Measurements from ENCODE around the gene XIRP1.

DNA sequence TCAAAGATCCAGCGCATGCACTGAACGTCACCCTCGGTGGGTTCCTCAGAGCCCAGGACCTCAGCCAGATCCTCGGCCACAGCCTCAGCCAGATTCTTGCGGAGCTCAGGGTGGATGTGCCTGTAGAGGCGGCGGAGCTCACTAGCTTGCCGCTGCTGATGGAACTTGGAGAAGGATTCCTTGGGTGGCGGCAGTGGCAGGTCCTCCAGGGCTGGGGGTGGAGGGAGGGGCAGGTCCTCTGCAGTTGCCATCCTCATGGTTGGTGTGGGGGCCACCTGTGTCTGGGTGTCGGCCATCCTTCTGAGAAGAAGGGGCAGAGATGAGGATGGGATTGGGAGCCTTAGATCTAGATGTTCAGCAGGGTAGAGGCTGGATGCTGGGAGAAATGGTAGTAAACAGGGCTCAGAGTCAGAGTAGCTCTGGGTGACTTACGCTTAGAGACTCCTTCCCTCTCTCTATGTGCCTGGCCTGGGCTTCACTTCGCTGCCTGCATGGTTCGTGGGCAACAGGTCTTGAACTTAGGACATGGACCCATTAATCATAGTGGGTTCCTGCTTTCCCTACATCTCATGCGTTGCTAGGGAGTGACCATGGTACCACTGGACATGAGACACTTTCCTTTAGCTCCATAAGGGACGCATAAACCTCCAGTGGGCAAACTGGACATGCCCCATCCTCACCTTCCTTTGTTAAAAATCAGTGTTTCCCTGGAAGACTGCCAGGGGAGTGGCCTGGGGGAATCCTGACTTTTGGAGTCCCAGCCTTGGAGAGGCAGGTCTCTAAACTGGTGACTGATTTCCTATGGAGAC is 3.0 kb downstream of the XIRP1 start:
- no peak for TF ChIP-seq POLR2A (IDR thresholded peaks at IDR 0.05; ENCODE audit: borderline replicate concordance, extremely low read depth, insufficient read depth, insufficient read length)
- no peak for TF ChIP-seq POLR2AphosphoS5 (IDR thresholded peaks at IDR 0.05; ENCODE audit: low read depth, low read length)
- no peak for TF ChIP-seq TCF7L2 (IDR thresholded peaks at IDR 0.05; ENCODE audit: borderline replicate concordance, extremely low read depth, insufficient read depth, insufficient read length)
- TF ChIP-seq, protein P1, sequence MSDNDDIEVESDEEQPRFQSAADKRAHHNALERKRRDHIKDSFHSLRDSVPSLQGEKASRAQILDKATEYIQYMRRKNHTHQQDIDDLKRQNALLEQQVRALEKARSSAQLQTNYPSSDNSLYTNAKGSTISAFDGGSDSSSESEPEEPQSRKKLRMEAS (IDR thresholded peaks at IDR 0.05) = no peak

Measured in HCT116 (cell line).